Neural progenitor cell (in vitro differentiated cells): ENCODE data around the gene DARS1.

Source experiments
- EZH2 ChIP-seq: fragments of 200-600 bp; sonication (generic); IDR thresholded peaks from 2 replicates; pipeline ENCODE4 v1.6.1; 2017; ENCODE audit warnings: antibody characterized with exemption, mild to moderate bottlenecking, moderate library complexity
- EZH2phosphoT487 ChIP-seq: fragments of 200-600 bp; sonication (generic); IDR thresholded peaks from 2 replicates; pipeline ENCODE4 v1.6.1; 2017; ENCODE audit warnings: antibody characterized with exemption
- TF ChIP-seq, protein P1 (sequence below): fragments of 200-600 bp; sonication (generic); IDR thresholded peaks from 2 replicates; pipeline ENCODE4 v1.5.1; 2017; ENCODE audit warnings: antibody characterized with exemption, mild to moderate bottlenecking

DNA sequence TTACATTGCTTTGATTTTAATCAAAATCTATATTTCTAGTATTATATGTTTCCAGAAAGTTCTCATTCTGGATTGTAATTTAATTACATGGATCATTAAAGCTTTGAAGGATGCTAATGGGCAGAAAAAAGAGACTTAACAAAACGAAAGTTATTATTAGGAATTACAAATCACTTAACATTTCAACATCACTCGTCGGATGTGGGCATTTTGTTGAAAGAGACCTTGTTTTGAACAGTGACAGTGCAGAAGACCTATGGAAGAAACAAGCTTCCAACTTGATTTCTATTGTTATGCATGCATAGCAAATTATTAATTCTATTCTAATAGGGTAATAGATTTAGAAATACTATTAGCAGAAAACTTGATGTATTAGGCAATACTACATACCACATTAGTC lies 31.4 kb upstream of the DARS1 start:
- TF ChIP-seq EZH2, result no peak
- TF ChIP-seq, protein P1, sequence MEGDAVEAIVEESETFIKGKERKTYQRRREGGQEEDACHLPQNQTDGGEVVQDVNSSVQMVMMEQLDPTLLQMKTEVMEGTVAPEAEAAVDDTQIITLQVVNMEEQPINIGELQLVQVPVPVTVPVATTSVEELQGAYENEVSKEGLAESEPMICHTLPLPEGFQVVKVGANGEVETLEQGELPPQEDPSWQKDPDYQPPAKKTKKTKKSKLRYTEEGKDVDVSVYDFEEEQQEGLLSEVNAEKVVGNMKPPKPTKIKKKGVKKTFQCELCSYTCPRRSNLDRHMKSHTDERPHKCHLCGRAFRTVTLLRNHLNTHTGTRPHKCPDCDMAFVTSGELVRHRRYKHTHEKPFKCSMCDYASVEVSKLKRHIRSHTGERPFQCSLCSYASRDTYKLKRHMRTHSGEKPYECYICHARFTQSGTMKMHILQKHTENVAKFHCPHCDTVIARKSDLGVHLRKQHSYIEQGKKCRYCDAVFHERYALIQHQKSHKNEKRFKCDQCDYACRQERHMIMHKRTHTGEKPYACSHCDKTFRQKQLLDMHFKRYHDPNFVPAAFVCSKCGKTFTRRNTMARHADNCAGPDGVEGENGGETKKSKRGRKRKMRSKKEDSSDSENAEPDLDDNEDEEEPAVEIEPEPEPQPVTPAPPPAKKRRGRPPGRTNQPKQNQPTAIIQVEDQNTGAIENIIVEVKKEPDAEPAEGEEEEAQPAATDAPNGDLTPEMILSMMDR, result no peak
- TF ChIP-seq EZH2phosphoT487, result no peak
